ENCODE measurements around the gene SIGLEC11. TPM values are rescaled to one million over a fixed set of nuclear protein-coding genes. Genes with fewer than 3 reads are reported as not detected.

Gene SIGLEC11
- total and polyA plus RNA-seq, 2 donors (not counting 3 experiments of a cell fraction or from before 2014, with no cell fraction given): not detected

- intact Hi-C loops (cut with micrococcal nuclease): no loop called here
- ChIA-PET CTCF (interaction anchor here (1.3 kb wide), 1 partner anchor 10 kb away, joined by 5 read pairs; no protein-coding TSS in a partner anchor), POLR2A (no interaction called here)
- H3K4me1 ChIP-seq (ENCODE audit: control insufficient read depth, extremely low read depth, insufficient read depth, low read length): no peaks in the 10 kb centered on the region
- H3K36me3 ChIP-seq (ENCODE audit: control insufficient read depth in 2 of 2, extremely low read depth in 1 of 2, insufficient read depth in 2 of 2, low read length in 2 of 2): peaks cover 6 to 23% of the 10 kb centered on the region in 2 experiments
- no peak for FAIRE-seq
- no peak overlapping the region for H3K27ac ChIP-seq (ENCODE audit: insufficient read depth, low read depth, low read length)
- no peak overlapping the region for H3K4me3 ChIP-seq (replicated peaks in 1 of 3; ENCODE audit: insufficient read depth in 1 of 3, low read depth in 1 of 3, low read length in 3 of 3)
- H3K9me3 ChIP-seq (replicated peaks; ENCODE audit: control insufficient read depth, insufficient read depth, low read length): no peaks in the 10 kb centered on the region
- TF ChIP-seq MYC (IDR thresholded peaks at IDR 0.05; ENCODE audit: low read depth, low read length) (no peak), FOS (IDR thresholded peaks at IDR 0.05; ENCODE audit: borderline replicate concordance, insufficient read depth, low read length) (no peak), POLR2AphosphoS5 (IDR thresholded peaks at IDR 0.05; ENCODE audit: insufficient read depth, low read depth, low read length) (no peak), EZH2 (IDR thresholded peaks at IDR 0.05; ENCODE audit: borderline replicate concordance, low read depth, low read length, severe bottlenecking) (no peak), JUN (IDR thresholded peaks at IDR 0.05; ENCODE audit: borderline replicate concordance, insufficient read depth, insufficient read length, low read depth) (no peak), CTCF (IDR thresholded peaks at IDR 0.05; ENCODE audit: extremely low read depth in 1 of 2, insufficient read depth in 1 of 2, low read depth in 1 of 2, low read length in 2 of 2) (no peak), POLR2A (IDR thresholded peaks at IDR 0.05; ENCODE audit: low read depth, low read length) (no peak), GATA2 (IDR thresholded peaks at IDR 0.05; ENCODE audit: insufficient read depth, insufficient read length, low read depth, low read length) (no peak), MAX (IDR thresholded peaks at IDR 0.05; ENCODE audit: insufficient read depth, insufficient read length) (no peak)
- BruUV-seq (replicated peaks): no TSS peak
- DNase-seq (ENCODE audit: low read depth, low spot score): no peak
- H3K9me1 ChIP-seq (replicated peaks; ENCODE audit: control insufficient read depth, extremely low read depth, insufficient read depth, low read length): no peaks in the 10 kb centered on the region
- H3K9ac ChIP-seq (replicated peaks; ENCODE audit: extremely low read depth, insufficient read depth, low read length): no peak overlapping the region
- H2AFZ ChIP-seq (ENCODE audit: low read depth, low read length): no peak overlapping the region
- no peaks in the 10 kb centered on the region for H4K20me1 ChIP-seq (replicated peaks; ENCODE audit: control insufficient read depth, extremely low read depth, insufficient read depth, low read length)
- no peaks in the 10 kb centered on the region for H3K27me3 ChIP-seq (ENCODE audit: control insufficient read depth in 2 of 2, insufficient read depth in 2 of 2, low read length in 2 of 2)
- no peak overlapping the region for H3K4me2 ChIP-seq (ENCODE audit: insufficient read depth, low read length)
- H3K79me2 ChIP-seq (ENCODE audit: control insufficient read depth, insufficient read depth, low read length): no peaks in the 10 kb centered on the region
- dilution Hi-C loops (cut with MboI; ENCODE audit: extremely low pct_ligation_motif_present, low sequenced_read_pairs): no loop called here
These were observed 53.1 kb downstream of the SIGLEC11 start for GRCh38 chr19:49907745-49908446.

All from endothelial cell of umbilical vein (primary cell).